Brain pericyte (primary cell): Measurements from ENCODE around the gene INO80D.
"Not testable (repeated sequence)": the region's sequence is repeated elsewhere in the genome, so short reads cannot be mapped to it uniquely, and the experiment has no call there.

ENCODE experiments used
- DNase-seq: peaks from one replicate; pipeline ENCODE4 v3.0.0-alpha.2; 2012; ENCODE audit warnings: low read depth, low spot score

INO80D gene, protein sequence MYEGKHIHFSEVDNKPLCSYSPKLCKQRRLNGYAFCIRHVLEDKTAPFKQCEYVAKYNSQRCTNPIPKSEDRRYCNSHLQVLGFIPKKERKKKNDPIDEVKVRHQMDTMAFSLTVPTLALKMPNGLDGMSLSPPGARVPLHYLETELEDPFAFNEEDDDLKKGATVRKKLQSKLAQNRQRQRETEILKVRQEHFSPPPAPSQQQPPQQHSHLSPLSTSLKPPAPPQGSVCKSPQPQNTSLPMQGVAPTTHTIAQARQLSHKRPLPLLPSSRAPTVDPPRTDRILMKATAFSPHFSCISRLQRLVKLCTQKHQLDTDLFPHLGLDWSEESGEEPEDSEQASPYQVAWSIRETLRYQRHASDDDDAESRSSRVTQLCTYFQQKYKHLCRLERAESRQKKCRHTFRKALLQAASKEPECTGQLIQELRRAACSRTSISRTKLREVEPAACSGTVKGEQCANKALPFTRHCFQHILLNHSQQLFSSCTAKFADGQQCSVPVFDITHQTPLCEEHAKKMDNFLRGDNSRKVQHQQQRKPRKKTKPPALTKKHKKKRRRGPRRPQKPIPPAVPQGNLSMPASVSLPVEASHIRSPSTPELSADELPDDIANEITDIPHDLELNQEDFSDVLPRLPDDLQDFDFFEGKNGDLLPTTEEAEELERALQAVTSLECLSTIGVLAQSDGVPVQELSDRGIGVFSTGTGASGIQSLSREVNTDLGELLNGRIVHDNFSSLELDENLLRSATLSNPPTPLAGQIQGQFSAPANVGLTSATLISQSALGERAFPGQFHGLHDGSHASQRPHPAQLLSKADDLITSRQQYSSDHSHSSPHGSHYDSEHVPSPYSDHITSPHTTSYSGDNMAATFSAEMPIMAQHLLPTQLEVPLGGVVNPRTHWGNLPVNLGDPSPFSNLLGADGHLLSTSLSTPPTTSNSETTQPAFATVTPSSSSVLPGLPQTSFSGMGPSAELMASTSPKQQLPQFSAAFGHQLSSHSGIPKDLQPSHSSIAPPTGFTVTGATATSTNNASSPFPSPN

DNA sequence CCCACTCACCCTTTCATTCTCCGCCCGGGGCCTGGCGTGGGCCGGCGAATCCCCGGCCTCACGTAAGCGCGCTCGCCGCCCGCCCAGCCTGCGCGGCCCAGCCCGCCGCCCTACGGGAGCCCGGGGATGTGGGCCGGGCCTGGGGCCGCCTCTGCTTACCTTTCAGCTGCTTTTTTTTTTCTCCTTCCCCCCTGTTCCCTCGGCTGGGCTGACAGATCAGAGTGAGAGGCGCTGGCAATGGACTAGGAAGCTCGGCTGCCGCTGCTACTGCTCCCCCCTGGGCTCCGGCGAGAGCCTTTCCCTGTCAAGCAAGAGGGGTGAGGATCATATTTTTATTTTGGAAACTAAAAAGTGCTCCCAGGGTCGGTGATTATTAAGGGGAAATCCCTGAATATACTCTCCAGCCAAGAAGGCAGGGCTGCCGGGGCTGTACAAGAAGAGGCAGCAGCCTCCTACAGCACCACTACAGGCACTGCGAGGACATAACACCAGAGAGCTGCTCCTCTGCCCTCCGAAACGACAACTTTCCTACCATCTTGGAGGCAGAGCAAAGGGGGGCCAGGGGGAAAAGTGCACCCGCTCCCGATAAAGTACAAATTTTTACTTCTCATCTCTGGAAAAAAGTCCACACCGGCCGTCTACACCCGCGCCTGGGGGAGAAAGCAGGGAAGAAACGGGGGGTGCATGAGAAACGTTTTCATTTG is at the start of gene INO80D:
TSS of gene INO80D (minus strand) at position 433 of the 704 bp plus-strand sequence. CDS start 23,158 bp downstream, outside the sequence.
- peak; percentile 51 for DNase-seq

DNA sequence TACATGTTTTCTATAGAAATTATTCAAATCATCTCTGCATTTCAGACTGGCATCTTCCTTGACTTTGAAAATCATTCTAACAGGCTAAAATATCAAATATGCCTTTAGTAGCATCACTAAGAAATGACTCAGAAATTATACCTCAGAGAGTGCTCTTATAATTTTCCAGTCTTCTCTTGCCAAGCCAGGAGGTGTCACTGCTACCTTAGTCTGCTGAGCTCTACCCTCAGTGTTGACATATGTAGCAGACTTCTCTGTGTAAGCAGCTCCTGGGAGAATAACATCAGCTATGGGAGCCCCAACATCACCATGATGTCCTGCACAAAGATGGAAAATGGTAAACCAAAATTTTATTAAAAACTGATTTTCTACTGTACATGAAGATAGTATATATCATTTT is 41.7 kb upstream of the INO80D start:
- DNase-seq, result no peak

GRCh38 chr2:206125901-206126300 is 39.9 kb upstream of the INO80D start:
- no peak for DNase-seq

GRCh38 chr2:206122569-206122968 is 36.6 kb upstream of the INO80D start:
- DNase-seq, result not testable (repeated sequence)

GRCh38 chr2:206116278-206116677 is 30.3 kb upstream of the INO80D start:
- no peak for DNase-seq

- DNase-seq, result no peak
Measured at GRCh38 chr2:206115026-206115578, 29.1 kb upstream of the INO80D start.

DNA sequence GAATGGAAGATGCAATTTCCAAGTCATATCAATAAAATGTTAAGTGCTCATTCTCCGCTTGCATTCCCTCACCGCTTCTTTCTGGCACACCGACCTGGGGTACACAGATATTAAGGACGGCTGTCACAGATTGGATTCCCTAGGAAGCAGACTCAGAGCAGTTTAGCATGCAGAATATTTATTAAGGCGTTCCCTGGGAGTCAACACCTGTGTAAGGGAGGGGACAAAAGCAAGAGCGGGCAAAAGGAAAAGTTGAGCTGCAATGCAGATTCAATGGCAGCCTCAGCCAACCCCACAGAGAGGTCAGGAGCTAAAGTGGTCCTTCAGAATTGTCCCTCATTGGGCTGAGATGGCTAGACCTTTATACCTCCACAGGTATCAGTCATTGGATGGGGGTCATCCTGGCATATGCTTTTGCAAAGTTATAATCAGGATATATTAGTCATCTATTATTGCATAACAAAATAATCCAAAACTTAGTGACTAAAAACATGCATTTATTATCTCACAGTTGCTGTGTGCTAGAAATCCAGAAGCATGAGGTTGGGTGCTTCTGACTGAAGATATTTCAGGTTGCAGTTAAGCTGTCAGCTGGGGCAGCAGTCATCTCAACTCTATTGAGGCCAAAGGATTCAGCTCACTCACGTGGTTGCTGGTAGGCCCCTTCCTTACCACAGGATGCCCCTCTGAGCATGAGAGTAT is 27.0 kb upstream of the INO80D start:
- DNase-seq, result no peak

GRCh38 chr2:206112108-206112507 is 26.1 kb upstream of the INO80D start:
- DNase-seq, result no peak

DNA sequence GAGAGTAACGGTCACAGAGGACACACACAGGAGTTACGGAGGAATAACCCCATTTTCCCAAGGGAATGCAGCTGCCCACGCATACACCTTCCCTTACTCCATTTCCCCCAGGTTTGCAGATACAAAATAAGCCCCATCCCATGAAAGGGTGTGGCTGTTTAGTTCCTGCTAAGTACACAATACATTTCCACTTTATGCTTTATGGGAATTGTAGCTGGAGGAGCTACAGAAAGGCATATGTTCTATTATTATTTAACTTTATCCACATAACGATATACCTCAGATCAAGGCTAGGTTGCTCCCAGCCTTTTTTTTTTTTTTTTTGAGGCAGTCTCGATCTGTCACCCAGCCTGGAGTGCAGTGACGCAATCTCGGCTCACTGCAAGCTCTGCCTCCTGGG is 22.7 kb upstream of the INO80D start:
- no peak for DNase-seq

GRCh38 chr2:206105541-206105940 is 19.6 kb upstream of the INO80D start:
- no peak for DNase-seq

GRCh38 chr2:206105038-206105437 is 19.1 kb upstream of the INO80D start:
- no peak for DNase-seq

GRCh38 chr2:206098872-206099271 is 12.9 kb upstream of the INO80D start:
- DNase-seq, result not testable (repeated sequence)

- no peak for DNase-seq
Measured at GRCh38 chr2:206098471-206098870, 12.5 kb upstream of the INO80D start.

GRCh38 chr2:206096876-206097275 is 10.9 kb upstream of the INO80D start:
- no peak for DNase-seq

- DNase-seq, result no peak
Measured at GRCh38 chr2:206095536-206096332, 9.8 kb upstream of the INO80D start.

DNA sequence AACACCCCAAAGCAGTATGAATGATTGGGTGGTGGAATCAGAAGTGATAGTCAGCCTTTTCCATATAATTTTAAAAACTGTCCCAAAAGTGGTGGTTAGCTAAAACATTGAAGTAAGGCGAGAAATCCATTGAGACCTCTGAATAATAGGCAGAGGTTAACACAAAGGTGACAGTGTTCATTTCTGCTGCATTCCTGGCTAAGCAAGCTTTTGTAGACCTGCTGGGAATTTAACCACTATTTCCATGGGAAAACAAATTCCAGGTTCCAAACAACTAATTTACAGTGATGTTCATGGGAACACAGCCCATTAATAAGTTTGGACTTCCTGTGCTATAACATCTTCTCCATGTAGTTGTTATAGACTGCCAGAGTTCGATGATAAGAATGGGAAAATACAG is 6.3 kb upstream of the INO80D start:
- DNase-seq, result no peak

DNA sequence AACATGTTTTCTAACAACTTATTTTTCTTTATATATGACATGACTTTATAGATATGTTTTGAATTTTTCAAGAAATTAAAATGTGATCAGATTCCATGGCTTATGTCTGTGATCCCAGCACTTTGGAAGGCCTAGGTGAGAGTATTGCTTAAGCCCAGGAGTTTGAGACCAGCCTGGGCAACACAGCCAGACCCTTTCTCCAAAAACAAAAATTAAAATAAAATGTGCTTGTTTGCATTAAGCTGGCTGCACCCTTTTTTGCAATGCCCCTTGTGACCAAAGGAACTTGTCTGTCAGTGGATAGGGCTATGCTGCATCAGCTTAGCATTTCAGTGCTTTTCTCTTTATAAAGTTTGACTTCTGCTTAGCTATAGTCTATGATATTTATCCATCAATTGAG is 2.3 kb upstream of the INO80D start:
- no peak for DNase-seq

GRCh38 chr2:206086716-206087350 is 859 bp upstream of the INO80D start:
- no peak for DNase-seq
